Measurements from ENCODE around the gene FITM1. TPM values are rescaled to one million over a fixed set of nuclear protein-coding genes. Genes with fewer than 3 reads are reported as not detected.

Gene FITM1
- total RNA-seq, 1 experiment from 2014 or later = 0.46 TPM

DNA sequence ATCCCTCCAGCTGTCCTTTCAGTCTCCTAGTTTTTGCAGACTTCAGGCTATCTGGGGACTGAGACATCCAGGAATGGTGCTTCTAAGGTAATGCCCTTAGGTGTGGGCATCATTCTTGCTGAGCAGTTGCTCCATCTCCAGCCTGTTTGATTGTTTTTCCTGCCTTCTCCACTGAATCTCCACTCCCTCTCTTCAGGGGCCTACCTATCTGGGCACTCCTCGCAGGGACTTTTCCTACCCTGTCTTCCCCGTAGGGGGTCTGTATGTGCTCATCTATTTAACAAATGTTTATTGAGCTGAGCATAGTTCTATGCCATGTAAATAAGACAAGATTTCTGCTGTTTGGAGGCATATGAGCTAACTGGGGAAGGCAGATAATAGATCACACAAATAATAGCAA lies 2.5 kb downstream of the FITM1 start:
- POLR2A ChIA-PET = no interaction called here
- BruUV-seq (replicated peaks) = no TSS peak
- ATAC-seq = no peak
- peaks cover 15% of the 10 kb centered on the region for H3K4me1 ChIP-seq (ENCODE audit: control insufficient read depth, insufficient read depth, low read length)
- DNase-seq (ENCODE audit: low read depth, low spot score) = no peak
- no peaks in the 10 kb centered on the region; the same call in 1 of the 2 replicates for H3K36me3 ChIP-seq (ENCODE audit: control insufficient read depth, insufficient read depth, low read length)
- in situ Hi-C loops (cut with HindIII; ENCODE audit: low pct_unique_long_range_greater_than_20kb, low sequenced_read_pairs) (no loop called here), intact Hi-C loops (cut with micrococcal nuclease; ENCODE audit: unreplicated experiment) (no loop called here)
- H3K9me3 ChIP-seq (ENCODE audit: control insufficient read depth, insufficient read depth, low read depth, low read length) = no peaks in the 10 kb centered on the region
- CTCF ChIA-PET = no interaction called here
- no peak overlapping the region for H3K4me3 ChIP-seq (ENCODE audit: low read depth in 2 of 2, low read length in 2 of 2)
- no peak overlapping the region for H3K27ac ChIP-seq (ENCODE audit: low read length)
- TF ChIP-seq TCF7L2 (IDR thresholded peaks at IDR 0.05; ENCODE audit: low read depth, low read length) (no peak), POLR2AphosphoS5 (IDR thresholded peaks at IDR 0.05; ENCODE audit: low read depth, low read length) (no peak), SIN3A (IDR thresholded peaks at IDR 0.05; ENCODE audit: borderline replicate concordance, insufficient read depth, low read depth, low read length) (no peak)
- TF ChIP-seq, protein P1, sequence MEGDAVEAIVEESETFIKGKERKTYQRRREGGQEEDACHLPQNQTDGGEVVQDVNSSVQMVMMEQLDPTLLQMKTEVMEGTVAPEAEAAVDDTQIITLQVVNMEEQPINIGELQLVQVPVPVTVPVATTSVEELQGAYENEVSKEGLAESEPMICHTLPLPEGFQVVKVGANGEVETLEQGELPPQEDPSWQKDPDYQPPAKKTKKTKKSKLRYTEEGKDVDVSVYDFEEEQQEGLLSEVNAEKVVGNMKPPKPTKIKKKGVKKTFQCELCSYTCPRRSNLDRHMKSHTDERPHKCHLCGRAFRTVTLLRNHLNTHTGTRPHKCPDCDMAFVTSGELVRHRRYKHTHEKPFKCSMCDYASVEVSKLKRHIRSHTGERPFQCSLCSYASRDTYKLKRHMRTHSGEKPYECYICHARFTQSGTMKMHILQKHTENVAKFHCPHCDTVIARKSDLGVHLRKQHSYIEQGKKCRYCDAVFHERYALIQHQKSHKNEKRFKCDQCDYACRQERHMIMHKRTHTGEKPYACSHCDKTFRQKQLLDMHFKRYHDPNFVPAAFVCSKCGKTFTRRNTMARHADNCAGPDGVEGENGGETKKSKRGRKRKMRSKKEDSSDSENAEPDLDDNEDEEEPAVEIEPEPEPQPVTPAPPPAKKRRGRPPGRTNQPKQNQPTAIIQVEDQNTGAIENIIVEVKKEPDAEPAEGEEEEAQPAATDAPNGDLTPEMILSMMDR (IDR thresholded peaks at IDR 0.05) = no peak
- TF ChIP-seq, protein P2, sequence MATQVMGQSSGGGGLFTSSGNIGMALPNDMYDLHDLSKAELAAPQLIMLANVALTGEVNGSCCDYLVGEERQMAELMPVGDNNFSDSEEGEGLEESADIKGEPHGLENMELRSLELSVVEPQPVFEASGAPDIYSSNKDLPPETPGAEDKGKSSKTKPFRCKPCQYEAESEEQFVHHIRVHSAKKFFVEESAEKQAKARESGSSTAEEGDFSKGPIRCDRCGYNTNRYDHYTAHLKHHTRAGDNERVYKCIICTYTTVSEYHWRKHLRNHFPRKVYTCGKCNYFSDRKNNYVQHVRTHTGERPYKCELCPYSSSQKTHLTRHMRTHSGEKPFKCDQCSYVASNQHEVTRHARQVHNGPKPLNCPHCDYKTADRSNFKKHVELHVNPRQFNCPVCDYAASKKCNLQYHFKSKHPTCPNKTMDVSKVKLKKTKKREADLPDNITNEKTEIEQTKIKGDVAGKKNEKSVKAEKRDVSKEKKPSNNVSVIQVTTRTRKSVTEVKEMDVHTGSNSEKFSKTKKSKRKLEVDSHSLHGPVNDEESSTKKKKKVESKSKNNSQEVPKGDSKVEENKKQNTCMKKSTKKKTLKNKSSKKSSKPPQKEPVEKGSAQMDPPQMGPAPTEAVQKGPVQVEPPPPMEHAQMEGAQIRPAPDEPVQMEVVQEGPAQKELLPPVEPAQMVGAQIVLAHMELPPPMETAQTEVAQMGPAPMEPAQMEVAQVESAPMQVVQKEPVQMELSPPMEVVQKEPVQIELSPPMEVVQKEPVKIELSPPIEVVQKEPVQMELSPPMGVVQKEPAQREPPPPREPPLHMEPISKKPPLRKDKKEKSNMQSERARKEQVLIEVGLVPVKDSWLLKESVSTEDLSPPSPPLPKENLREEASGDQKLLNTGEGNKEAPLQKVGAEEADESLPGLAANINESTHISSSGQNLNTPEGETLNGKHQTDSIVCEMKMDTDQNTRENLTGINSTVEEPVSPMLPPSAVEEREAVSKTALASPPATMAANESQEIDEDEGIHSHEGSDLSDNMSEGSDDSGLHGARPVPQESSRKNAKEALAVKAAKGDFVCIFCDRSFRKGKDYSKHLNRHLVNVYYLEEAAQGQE (IDR thresholded peaks at IDR 0.05; ENCODE audit: insufficient read depth in 1 of 2, low read depth in 2 of 2, low read length in 1 of 2) = no peak
- H3K27me3 ChIP-seq (ENCODE audit: control insufficient read depth, insufficient read depth, low read length) = no peaks in the 10 kb centered on the region

DNA sequence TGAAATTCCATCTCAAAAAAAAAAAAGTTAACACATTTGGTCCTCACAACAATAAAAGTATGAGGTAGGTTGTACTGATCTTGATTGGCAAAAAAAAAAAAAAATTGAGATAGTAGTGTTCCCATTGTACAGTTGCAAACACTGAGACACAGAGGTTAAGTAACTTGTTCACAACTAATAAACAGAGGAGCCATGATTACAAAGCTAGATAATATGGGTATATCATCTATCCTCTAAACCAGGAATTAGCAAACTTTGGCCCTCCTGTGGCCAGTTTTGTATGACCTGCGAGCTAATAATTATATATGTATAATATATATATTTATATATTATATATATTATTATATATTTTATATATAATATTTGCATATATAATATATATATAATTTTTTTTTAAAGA lies 3.3 kb downstream of the FITM1 start:
- ATAC-seq (no peak), DNase-seq (ENCODE audit: low read depth, low spot score) (no peak)
- no peak overlapping the region for H3K4me3 ChIP-seq (ENCODE audit: low read depth in 2 of 2, low read length in 2 of 2)
- H3K4me1 ChIP-seq (ENCODE audit: control insufficient read depth, insufficient read depth, low read length) = peaks cover 22% of the 10 kb centered on the region
- in situ Hi-C loops (cut with HindIII; ENCODE audit: low pct_unique_long_range_greater_than_20kb, low sequenced_read_pairs) = no loop called here
- H3K9me3 ChIP-seq (ENCODE audit: control insufficient read depth, insufficient read depth, low read depth, low read length) = no peaks in the 10 kb centered on the region
- POLR2A ChIA-PET = no interaction called here
- TF ChIP-seq SIN3A (IDR thresholded peaks at IDR 0.05; ENCODE audit: borderline replicate concordance, insufficient read depth, low read depth, low read length) = no peak
- no peak for TF ChIP-seq POLR2AphosphoS5 (IDR thresholded peaks at IDR 0.05; ENCODE audit: low read depth, low read length)
- TF ChIP-seq, protein P1 (IDR thresholded peaks at IDR 0.05) = no peak
- TF ChIP-seq, protein P2 (IDR thresholded peaks at IDR 0.05; ENCODE audit: insufficient read depth in 1 of 2, low read depth in 2 of 2, low read length in 1 of 2) = no peak
- no peak for TF ChIP-seq TCF7L2 (IDR thresholded peaks at IDR 0.05; ENCODE audit: low read depth, low read length)
- no peaks in the 10 kb centered on the region; the same call in 1 of the 2 replicates for H3K36me3 ChIP-seq (ENCODE audit: control insufficient read depth, insufficient read depth, low read length)
- no TSS peak for BruUV-seq (replicated peaks)
- CTCF ChIA-PET = no interaction called here
- no peaks in the 10 kb centered on the region for H3K27me3 ChIP-seq (ENCODE audit: control insufficient read depth, insufficient read depth, low read length)
- H3K27ac ChIP-seq (ENCODE audit: low read length) = no peak overlapping the region
- intact Hi-C loops (cut with micrococcal nuclease; ENCODE audit: unreplicated experiment) = no loop called here

All from Panc1 (cell line).